Dedifferentiated amniotic fluid mesenchymal stem cell (primary cell): ENCODE measurements around the gene CBX8.

Experiments
- DNase-seq: peaks from one replicate; pipeline ENCODE4 v3.0.0-alpha.2; 2016; ENCODE audit errors: extremely low spot score

Gene CBX8

DNA sequence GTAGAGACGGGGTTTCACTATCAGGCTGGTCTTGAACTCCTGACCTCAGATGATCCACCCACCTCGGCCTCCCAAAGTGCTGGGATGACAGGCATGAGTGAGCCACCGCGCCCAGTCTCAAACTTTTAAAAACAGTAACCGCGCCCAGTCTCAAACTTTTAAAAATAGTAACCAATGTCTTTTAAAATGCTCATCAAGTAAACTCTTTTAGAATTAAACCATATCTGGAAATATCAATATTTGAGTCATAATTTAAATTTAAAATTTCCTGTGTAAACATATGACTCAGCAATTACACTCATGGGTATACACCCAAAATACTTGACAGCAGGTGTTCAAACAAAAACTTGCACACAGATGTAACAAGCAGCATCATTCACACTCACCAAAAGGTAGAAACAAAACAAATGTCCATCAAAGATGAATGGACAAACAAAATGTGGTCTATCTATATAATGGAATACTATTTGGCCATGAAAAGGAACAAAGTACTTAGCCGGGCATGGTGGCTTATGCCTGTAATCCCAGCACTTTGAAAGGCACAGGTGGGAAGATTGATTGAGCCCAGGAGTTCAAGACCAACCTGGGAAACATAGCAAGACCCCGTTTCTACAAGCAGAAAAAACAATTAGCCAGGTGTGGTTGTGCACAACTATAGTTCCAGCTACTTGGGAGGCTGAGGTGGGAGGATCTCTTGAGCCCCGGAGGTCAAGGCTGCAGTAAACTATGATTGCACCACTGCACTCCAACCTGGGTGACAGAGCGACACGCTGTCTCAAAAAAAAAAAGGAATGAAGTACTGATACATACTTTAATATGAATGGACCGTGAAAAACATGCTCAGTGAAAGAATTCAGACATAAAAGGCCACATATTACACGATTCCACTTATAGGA is 46.0 kb downstream of the CBX8 start:
- no peak for DNase-seq

DNA sequence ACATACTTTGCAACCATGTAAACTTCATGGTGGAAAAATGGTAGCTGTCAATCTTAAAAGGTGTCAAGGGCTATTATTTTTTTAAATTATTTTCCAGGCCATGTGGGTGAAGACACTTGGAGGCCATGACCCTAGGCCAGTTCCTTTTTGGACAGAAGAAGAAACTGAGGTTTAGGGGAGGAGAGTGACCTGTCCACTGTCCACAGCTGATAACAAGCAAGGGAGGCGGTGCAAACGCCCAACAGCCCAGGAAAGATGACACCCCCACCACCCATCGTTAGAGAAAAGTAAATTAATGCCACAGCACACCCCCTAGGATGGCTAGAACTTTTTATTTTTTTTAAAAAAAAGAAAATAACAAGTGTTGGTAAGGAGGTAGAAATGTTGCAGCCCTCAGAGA is 46.9 kb downstream of the CBX8 start:
- DNase-seq = no peak

DNA sequence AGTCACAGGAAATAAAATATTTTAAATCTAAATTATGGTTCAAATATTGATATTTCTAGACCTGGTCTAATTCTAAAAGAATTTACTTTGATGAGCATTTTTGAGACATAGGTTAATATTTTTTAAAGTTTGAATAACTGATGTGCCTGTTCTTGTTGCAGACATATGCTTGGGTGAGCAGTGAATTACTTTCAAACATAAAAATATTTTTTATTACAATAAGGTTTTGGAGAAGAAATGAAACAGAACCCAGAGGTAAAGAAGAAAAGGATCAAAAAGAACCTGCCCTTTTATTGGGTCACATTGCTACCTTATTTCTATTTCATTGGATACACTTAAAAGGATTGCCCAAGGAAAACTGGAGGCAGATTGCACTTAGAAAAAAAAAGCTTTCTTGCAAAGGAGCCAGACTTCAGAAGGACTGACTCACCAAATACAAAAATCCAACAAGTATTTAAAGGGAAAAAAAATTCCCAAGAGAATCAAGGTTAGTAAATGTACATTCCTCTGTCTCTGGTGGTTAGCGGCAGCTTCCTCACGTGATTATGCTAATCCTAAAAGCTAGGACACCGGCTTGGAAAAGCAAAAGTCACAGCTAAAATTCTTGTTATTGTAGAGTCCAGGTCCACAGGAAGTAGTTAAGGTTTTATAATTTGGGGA is 47.6 kb downstream of the CBX8 start:
- peak; percentile 65 for DNase-seq

DNA sequence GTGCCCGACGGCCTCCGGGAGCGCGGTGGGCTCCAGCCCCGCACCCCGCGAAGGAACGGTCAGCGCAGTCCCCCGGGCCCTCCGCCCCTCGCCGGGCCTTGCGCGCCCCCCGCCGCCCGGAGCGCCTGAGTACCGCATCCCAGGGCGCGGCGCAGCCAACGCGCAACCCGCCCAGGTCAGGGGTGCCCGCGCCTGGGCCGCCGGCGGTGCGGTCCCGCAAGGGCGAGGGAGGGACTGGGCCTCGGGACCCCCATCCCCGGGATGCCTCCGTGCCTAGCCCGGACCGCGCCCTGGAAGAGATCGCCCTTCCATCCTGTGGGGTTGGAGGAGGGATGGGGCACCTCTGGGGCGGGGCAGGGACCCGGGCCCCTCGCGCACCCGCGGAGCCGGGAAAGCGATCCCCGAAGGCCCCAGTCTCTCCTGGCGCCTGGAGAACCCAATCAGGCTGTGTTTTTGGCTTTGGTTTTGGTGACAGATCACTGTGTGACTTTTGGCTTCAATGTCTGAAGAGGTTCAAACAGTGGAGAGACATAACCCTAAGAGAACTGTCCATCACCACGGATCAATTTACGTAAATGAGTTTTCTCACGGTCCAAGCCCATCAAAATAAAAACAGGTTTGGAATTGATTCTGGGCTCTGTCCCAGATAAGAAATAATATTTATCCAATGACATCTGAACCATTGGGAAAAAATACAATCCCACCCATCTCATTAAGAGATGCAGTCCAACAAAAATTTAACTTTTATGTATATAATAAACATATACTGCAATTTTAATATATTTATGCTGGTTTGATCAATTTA is 48.4 kb downstream of the CBX8 start:
- DNase-seq = no peak

DNA sequence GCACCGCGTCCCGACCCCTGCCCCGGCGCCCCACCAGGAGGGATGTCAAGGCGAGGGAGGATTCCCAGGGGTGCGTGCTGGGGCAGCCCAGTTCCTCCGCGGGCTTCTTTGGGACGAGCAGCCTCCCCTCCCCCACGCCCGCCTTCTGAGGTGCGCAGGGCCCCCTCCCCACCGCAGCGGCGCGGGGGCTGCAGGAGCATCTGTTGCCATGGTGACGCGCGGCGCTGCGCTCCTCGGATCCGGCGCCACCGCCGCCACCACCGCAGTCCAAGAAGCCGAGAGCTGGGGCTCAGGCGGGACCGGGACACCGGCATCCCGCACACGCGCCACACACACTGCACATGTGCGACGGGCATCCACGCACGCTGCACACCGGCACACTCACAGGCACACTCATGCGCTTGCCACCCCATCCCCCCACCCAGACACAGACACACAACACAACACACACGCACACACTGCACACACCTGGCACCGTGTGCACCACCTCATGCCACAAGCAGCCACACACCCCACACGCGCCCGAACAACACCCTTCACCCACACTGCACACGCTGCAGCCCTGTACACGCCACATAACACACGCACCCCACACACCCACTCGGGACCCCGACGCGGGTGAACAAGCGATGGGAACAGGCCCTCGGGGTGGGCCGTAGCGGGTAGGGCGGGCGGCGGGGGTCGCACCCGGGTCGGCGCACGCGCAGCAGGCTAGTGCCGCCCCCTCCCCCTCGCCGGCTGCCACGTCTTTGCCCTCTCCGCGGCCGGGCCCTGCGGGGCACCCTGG is 49.2 kb downstream of the CBX8 start:
- DNase-seq = no peak

DNA sequence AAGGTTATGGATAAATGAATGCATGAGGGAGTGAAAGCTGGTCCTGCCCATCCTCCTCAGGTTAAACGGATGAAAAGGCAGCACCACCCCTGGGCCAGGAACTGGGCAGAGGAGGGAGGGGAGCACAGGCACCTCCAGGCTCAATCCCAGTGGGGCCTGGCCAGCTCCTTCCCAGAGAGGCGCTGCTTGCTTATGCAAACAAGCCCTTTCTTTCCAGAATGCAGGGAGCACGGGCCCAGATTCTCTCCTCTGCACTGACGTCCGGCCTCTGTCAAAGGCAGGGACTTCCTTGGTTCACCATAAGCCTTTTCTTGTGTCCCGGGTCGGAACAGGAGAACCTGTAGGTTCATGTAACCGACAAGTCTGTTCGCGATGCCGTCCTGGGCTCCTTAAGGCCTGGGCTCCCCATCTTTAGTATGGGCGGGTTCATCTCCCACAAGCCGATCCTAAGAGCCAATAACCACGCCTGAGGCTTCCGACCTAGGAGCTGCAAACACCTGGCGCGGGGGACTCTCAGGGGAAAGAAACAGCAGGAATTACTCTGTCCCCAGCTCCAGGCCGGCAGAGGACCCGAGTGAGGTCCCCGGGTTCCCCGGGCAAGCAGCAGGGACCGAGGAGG is 49.9 kb downstream of the CBX8 start:
- DNase-seq = no peak

DNA sequence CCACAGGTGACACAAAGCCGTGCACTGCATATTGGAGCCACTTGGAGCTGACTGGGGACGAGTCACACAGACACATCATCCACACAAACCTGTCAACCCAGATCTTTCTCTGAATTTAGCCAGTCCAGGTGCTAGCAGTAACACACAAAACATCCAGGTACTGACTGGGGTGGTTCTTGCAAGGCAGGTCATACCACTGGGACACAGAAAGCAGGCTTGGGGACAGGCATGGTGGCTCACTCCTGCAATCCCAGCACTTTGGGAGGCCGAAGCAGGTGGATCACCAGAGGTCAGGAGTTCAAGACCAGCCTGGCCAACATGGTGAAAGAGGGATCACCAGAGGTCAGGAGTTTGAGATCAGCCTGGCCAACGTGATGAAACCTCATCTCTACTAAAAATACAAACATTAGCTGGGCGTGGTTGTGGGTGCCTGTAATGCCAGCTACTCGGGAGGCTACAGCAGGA is 51.2 kb downstream of the CBX8 start:
- DNase-seq = no peak

DNA sequence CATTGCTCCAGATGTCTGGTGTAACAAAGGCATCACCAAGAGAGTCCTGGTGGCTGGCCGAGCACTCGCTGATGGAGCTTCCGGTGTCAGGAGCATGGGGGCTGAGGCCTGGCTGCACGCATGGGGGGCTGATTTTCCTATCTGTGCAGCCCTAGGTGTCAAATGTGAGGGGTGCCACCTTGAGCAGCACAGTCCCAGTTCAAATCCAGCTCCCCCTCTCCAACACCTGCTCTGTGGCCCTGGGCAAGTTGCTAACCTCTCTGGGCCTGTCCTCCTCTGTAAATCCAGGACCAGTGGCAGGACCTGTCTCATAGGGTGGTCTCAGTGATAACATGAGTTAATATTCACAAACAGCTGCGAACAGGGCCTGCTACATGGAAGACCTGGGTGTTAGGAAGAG is 53.3 kb downstream of the CBX8 start:
- DNase-seq = no peak

DNA sequence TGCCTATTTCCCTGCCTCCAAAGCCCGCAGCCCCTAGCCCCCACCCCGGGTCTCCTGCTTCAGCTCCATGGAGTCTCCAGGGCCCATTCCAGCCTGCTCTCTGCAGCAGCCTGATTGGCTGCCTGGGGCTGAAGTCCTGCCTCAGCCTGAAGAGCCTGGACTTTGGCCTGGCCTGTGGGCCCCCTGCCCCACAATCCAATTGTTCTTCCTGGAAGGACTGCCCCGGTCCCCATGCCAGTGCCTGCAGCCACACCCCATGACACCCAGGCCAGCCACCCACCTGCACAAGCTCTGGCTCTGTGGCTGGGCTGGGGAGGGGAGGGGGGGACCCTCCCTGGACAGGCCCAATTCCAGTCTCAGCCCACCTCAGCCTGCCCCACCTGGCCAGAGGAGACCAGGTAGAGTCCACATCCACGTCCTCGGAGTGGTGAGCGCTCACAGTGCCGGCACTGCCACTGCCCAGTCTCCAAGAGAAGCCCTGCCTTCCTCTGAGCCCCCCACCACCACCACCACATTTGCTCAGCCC is 53.9 kb downstream of the CBX8 start:
- no peak for DNase-seq

DNA sequence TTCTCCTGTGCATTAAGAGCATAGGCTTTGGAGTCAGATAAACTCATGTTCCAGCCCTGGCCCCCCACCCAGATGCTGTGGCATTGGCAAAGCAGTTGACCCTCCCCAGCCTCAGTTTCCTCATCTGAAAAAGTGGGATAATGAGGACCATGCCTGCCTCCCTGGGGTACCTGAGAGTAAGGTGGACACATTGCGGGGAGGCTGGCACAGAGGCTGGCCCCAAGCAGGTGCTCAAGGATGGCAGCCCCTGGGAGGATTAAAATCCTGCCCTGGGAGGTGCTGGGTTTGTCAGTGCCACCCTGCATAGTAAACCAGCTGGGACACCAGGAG is 54.3 kb downstream of the CBX8 start:
- DNase-seq = no peak
